Measurements from ENCODE around the gene EFNA5.

- TF ChIP-seq CTCF (IDR thresholded peaks at IDR 0.05): no peak
- no peak for TF ChIP-seq POLR2AphosphoS5 (IDR thresholded peaks at IDR 0.05)
- TF ChIP-seq POLR2A (IDR thresholded peaks at IDR 0.05): no peak
- TF ChIP-seq EP300 (IDR thresholded peaks at IDR 0.05): no peak
These were observed 246.2 kb downstream of the EFNA5 start for GRCh38 chr5:107424491-107424890.
